Mesothelial cell of epicardium (in vitro differentiated cells): ENCODE measurements around the gene ACTN1. TPM values are rescaled to one million over a fixed set of nuclear protein-coding genes. Genes with fewer than 3 reads are reported as not detected.

ENCODE experiments used
- DNase-seq, 2 experiments: peaks; one replicate each; pipeline ENCODE4 v3.0.0; 2021; ENCODE audit warnings: low spot score in 2 of 2; ENCODE audit not compliant: unreplicated experiment in 2 of 2
- H3K27ac Mint-ChIP-seq: 2 replicates; pipeline ENCODE4 v1.8.0; 2021; ENCODE audit warnings: mixed read lengths
- H3K27me3 Mint-ChIP-seq: 2 replicates; pipeline ENCODE4 v1.8.0; 2021; ENCODE audit warnings: low read depth, mixed read lengths
- H3K36me3 Mint-ChIP-seq: 2 replicates; pipeline ENCODE4 v1.8.0; 2021; ENCODE audit warnings: mixed read lengths
- H3K4me1 Mint-ChIP-seq: 2 replicates; pipeline ENCODE4 v1.8.0; 2021; ENCODE audit warnings: mixed read lengths
- H3K4me3 Mint-ChIP-seq: 2 replicates; pipeline ENCODE4 v1.8.0; 2021; ENCODE audit warnings: mild to moderate bottlenecking, moderate library complexity, mixed read lengths
- H3K9me3 Mint-ChIP-seq: 2 replicates; pipeline ENCODE4 v1.8.0; 2021; ENCODE audit warnings: mixed read lengths
- total RNA-seq: library from RNA; stranded (reverse); gene quantifications from 3 replicates; pipeline ENCODE4 v1.2.1, GENCODE V29; 2021
- TF ChIP-seq, protein P1 (sequence below): fragments of 200-600 bp; sonication (generic); IDR thresholded peaks from one replicate; pipeline ENCODE4 v1.5.0; 2021; ENCODE audit warnings: antibody characterized with exemption; ENCODE audit not compliant: unreplicated experiment

The ACTN1 gene
- total RNA-seq, 1 donor from 2014 or later: 166 TPM

DNA sequence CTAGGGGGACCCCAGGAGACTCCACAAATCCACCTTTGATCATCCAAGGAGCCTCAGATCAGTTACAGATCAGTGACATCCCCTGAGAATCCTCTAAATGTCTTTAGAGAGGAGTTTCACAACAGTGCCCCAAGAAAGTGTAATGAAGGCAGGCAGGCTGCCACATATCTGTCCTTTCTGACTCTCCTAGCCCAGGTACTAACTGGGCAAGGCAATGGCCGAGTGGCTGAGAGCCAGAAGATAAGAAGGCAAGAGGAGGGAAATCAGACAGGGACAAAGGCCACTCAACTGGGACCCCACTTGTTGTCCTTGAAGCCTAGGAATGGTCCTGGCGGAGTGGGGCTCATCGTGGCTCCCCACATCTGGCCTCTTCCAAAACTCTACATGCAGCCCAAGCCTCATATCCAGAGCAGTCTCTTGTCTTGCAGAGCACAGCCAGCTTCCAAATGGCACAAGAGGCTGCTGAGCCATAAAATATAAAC, 11.6 kb downstream of the ACTN1 start:
- no peak overlapping the region for H3K27ac Mint-ChIP-seq
- peaks cover 71% of the 10 kb centered on the region for H3K4me1 Mint-ChIP-seq
- TF ChIP-seq, protein P1, sequence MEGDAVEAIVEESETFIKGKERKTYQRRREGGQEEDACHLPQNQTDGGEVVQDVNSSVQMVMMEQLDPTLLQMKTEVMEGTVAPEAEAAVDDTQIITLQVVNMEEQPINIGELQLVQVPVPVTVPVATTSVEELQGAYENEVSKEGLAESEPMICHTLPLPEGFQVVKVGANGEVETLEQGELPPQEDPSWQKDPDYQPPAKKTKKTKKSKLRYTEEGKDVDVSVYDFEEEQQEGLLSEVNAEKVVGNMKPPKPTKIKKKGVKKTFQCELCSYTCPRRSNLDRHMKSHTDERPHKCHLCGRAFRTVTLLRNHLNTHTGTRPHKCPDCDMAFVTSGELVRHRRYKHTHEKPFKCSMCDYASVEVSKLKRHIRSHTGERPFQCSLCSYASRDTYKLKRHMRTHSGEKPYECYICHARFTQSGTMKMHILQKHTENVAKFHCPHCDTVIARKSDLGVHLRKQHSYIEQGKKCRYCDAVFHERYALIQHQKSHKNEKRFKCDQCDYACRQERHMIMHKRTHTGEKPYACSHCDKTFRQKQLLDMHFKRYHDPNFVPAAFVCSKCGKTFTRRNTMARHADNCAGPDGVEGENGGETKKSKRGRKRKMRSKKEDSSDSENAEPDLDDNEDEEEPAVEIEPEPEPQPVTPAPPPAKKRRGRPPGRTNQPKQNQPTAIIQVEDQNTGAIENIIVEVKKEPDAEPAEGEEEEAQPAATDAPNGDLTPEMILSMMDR: no peak
- peaks cover 2% of the 10 kb centered on the region for H3K36me3 Mint-ChIP-seq
- no peaks in the 10 kb centered on the region for H3K27me3 Mint-ChIP-seq
- H3K4me3 Mint-ChIP-seq: no peak overlapping the region
- no peak for DNase-seq
- no peaks in the 10 kb centered on the region for H3K9me3 Mint-ChIP-seq

DNA sequence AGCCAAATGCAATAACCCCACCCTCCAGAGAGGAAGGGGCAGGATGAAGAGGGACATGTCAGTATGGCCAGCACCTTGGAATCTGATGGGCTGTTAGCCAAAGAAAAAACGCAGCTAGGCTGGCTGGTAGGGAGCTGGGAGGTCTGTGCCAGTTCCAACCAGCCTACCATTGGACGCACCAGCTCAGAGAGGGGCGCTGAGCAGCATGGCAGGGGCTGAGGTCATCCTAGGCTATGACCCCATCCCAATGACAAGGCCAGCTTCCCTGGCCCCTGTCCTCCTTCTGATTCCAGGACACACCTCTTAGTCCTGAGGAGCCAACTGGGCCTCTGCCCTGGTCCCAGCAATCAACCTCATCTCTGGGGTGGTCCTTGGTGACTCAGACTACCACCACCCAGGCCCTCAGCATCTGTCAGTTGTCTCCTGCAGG, 12.2 kb downstream of the ACTN1 start:
- Mint-ChIP-seq H3K9me3 (no peaks in the 10 kb centered on the region), H3K36me3 (no peaks in the 10 kb centered on the region), H3K4me1 (peaks cover 77% of the 10 kb centered on the region), H3K27ac (no peak overlapping the region), H3K4me3 (no peak overlapping the region), H3K27me3 (no peaks in the 10 kb centered on the region)
- TF ChIP-seq, protein P1: no peak
- no peak for DNase-seq

DNA sequence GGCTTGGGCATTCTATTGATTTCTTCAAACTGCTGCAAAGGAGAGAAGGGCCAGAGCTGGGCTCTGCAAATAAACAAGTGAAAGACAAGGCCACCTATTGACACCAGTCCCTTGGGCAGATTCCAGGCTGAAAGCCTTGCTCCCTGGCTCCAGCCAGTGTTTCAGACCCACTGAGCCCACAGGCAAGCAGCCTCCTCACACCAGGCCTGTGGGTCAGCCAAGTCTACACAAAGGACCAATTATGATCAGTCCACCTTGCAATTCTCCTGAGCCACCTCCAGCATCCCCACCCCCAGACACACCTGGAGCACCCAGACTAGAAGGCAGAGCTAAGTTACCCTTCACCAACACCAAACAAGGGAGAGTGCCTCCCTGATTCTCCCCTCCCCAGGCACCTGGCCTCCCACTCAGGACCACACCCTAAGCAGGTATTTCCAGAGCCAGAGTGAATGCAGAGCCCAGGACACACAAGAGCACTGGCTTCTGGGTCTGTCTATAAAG, 13.8 kb downstream of the ACTN1 start:
- H3K36me3 Mint-ChIP-seq: no peaks in the 10 kb centered on the region
- no peak for DNase-seq
- no peaks in the 10 kb centered on the region for H3K9me3 Mint-ChIP-seq
- no peaks in the 10 kb centered on the region for H3K27me3 Mint-ChIP-seq
- H3K4me3 Mint-ChIP-seq: no peak overlapping the region
- TF ChIP-seq, protein P1: no peak
- peak overlapping the region; percentile 61 for H3K27ac Mint-ChIP-seq
- H3K4me1 Mint-ChIP-seq: peaks cover 76% of the 10 kb centered on the region

DNA sequence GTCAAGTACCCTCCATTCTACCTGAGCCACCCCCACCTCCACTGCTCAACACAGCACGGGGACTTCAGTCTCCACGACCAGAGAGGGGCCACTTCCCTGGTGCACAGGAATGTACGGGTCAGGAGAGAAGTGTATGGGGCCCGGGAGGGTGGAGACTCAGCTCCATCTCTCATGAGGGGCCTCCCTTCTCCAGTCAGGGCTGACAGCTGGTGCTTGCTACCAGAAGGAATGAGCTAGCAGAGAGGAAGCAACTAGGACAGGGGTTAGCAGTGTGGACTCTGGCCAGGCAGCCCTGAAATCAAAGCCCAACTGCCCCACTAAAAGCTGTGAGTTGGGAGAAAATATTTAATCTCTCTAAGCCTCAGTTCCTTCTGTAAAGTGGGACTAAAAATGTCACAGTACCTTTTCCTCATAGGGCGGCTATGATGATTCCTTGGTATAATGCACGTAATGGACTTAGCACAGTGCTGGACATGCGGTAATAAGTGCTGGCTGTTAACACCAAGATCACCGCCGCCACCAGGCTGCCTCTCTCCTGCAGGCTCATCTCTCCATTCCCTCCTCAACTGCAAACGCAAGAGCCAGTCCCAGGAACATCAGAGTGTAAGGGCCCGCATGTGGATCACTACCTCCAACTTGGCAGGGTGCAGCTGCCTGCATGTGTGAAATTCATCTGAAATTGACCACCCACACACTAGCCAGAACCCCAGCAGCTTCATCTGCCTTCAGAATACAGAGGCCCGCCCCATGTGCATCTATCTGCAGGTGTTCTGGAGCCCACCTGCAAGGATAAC, 14.6 kb downstream of the ACTN1 start:
- peak overlapping the region; percentile 53 for H3K27ac Mint-ChIP-seq
- H3K27me3 Mint-ChIP-seq: no peaks in the 10 kb centered on the region
- H3K4me3 Mint-ChIP-seq: no peak overlapping the region
- peaks cover 68% of the 10 kb centered on the region for H3K4me1 Mint-ChIP-seq
- no peaks in the 10 kb centered on the region for H3K36me3 Mint-ChIP-seq
- H3K9me3 Mint-ChIP-seq: no peaks in the 10 kb centered on the region
- TF ChIP-seq, protein P1: no peak
- DNase-seq: no peak

DNA sequence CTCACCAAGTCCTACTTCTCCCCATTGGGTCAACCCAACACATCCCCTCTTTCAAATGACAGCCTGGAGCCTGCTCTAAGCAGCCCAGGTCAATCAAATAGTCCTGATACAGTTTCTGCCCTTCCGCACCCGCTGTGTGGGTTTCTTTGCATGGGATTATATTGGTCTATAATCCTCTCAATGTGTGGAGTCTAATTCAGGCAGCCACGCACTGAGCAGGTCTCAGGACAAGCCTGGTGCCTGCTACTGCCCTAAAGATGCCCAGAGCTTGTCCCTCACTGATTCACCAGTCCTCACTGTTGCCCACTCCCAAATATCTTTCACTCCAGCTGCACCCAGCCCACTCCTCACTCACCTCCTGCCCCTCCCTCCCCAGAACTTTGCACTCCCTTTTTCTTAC, 16.4 kb downstream of the ACTN1 start:
- TF ChIP-seq, protein P1: no peak
- H3K27ac Mint-ChIP-seq: peak overlapping the region; percentile 13
- no peak overlapping the region for H3K4me3 Mint-ChIP-seq
- H3K4me1 Mint-ChIP-seq: peaks cover 65% of the 10 kb centered on the region
- no peaks in the 10 kb centered on the region for H3K27me3 Mint-ChIP-seq
- DNase-seq: no peak
- no peaks in the 10 kb centered on the region for H3K36me3 Mint-ChIP-seq
- no peaks in the 10 kb centered on the region for H3K9me3 Mint-ChIP-seq
